ENCODE results near the gene FAM163A.
"Not testable (repeated sequence)": the region's sequence is repeated elsewhere in the genome, so short reads cannot be mapped to it uniquely, and the experiment has no call there.

The FAM163A gene

DNA sequence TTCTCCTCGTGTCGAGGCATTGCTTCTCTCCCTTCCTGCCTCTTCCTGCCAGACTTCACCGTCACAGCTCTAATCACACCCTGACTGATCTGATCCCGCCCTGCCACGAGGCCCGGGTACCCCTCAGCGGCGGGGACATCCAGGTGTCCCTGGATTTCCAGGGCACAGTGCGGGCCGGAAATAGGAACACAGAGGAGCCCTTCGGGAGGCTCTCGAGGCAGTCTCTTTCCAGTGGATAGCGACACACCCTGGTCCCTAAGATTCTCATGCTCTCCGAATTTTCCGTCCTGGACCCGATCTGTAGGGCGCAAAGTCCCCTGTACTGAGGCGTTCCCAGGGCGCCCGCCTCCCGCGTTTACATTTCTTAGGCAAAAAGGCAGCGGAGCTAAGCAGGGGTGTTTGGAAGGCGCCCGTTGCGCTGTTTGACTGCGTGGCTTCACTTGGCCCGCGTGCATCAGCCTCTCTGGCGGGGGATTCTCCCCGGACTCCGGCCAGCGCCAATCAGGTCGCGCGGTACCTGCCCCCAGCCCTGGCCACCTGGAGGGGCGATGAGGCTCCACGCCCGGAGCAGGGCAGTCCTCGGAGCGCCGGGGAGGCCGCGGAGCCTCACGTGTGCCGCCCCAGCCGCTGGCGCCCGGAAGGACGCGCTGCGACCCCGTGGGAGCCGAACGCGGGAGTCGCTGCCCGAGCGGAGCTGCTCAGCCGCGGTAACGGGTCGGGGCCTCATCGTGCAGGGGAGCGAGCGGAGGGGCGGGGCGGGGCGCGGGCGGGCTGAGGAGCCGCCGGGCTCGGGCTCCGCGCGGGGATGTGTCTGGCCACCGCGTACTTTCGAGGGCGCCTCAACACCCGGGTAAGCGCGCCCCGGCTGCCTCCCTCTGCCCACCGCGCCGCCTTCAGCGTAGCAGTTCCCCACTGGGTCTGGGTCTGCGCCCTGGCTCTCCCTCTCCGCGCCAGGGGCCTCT is at the start of gene FAM163A:
TSS of gene FAM163A (plus strand) at position 575 of the 962 bp plus-strand sequence. CDS start 69,807 bp downstream, outside the sequence.
- DNase-seq (ENCODE audit: low read depth in 2 of 2) = no peak

GRCh38 chr1:179694530-179694929 is 48.6 kb upstream of the FAM163A start:
- not testable (repeated sequence) for DNase-seq (ENCODE audit: low read depth in 2 of 2)

DNA sequence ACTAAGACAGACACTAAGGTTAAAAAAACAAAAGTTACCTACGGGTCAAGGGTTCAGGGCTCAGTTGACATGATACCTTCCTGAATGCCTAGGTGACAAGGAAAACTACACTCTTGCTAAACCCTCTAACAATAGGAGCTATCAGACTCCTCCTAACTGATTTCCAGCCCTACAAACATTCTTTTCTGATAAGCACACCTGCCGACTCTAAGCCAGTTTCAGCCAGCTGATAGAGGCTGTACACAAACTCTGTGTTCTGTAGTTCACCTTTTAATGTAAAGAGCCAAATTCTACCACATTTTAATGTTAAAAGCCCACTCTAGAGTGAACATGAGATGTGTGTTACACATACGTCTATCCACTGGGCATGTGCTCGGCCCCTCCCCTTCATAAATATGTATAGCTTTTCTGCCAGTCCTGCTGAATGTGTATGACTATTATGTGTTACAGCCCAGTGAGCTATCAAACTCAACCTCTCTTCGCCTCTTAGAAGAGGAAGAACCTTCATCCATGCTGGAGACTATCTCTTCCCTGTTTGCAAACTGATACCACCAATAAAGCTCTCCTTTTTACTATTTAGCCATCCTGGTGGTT is 40.0 kb upstream of the FAM163A start:
- no peak for DNase-seq (ENCODE audit: low read depth in 2 of 2)

DNA sequence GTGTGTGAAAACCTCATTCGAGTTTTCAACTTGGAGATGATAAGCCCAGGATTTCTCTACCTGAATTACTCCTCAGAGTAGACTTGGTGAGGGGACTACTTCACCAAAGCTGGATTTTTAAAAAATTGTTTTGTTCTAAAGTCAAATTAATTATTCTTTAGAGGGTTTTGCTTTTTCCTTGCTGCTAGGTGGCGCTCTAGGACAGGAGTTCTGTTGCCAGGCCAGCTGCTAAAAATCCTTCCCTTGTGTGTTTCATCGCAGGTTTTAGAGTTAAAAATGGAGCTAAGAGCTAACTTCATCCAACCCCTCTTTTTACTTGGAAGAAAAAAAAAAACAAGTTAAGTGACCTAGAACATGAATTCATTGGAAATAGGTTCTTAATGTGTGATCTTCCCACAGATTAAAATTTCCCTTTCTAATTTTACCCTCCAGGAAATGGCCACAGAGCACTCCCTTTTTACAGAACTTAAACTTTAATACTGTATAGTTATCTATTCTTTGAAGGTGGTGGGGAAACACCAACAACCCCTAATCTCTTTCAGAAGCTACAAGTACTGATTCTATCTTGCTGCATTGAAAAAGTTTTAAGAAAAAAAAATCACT is 36.7 kb upstream of the FAM163A start:
- peak in 1 of 2 donors; percentile 25 for DNase-seq (ENCODE audit: low read depth in 2 of 2)

GRCh38 chr1:179707406-179707805 is 35.7 kb upstream of the FAM163A start:
- no peak for DNase-seq (ENCODE audit: low read depth in 2 of 2)

DNA sequence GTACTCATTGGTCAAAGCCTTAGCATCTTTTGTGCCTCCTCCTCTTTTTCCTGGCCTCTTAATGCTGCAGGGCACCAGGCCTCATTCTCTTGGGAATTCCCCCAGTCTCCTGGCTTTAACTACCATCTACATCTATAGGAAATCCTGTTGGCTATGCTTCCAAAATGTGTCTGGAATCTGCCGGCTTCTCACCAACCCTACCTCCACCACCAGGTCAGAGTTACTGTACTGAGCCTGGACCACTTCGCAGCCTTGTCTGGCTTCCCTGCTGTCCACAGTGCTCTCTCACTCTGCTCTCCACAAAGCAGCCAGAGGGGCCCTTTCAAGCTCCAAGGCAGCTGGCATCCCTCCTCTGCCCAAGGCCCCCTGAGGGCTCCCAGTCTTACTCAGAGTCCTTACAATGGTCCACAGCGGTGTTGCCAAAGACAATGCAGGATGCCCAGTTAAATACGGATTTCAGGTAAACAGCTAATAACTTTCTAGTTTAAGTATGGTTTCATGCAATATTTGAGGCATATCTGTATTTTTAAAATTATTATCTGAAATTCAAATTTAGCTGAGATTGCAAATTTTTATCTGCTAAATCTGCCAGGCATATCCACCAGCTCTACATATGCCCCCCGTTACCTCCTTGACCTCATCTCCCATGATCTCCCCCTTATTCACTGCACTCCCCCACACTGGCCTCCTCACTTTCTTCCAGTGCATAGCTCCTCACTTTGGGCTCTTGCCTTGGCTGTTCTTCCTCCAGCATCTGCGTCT is 34.5 kb upstream of the FAM163A start:
- DNase-seq (ENCODE audit: low read depth in 2 of 2) = no peak

DNA sequence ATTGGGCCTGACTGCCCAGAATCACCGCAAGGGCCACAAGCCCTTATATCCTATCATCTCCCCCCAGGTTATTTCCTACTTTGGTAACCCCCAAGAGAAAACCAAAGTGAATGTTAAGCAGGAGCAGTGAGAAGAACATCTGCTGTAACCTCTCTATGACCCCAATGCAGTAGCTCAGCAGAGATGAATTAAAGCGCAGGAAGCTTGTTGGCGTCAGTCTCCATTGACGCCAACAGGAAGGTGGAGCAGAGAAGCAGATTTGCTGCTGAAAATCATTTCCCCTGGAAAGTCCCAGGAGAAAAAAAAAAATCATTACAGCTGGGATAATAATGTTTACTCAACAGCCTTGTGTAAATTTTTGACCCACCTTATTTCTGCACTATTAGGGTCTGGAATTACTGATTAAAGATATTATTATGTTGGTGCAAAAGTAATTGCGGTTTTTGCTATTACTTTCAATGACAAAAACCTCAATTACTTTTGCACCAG is 33.2 kb upstream of the FAM163A start:
- no peak for DNase-seq (ENCODE audit: low read depth in 2 of 2)

- DNase-seq (ENCODE audit: low read depth in 2 of 2) = no peak
Observed at GRCh38 chr1:179714159-179714558, 28.9 kb upstream of the FAM163A start.

DNA sequence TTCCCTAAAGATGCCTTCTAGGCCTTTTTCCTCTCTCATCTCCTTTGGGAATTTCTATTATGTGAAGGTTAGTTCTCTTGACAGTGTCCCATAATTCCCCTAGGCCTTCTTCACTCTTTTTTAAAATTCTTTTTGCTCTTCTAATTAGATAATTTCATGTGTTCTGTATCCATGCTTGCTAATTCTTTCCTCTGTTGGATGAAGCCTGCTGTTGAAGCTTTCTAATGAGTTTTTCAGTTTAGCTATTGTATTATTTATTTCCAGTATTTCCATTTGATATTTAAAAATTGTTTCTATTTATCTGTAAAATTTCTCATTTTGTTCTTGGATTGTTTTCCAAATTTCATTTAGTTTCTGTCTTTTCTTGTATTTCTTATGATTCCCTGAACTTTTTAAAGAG is 28.5 kb upstream of the FAM163A start:
- DNase-seq (ENCODE audit: low read depth in 2 of 2) = no peak

DNA sequence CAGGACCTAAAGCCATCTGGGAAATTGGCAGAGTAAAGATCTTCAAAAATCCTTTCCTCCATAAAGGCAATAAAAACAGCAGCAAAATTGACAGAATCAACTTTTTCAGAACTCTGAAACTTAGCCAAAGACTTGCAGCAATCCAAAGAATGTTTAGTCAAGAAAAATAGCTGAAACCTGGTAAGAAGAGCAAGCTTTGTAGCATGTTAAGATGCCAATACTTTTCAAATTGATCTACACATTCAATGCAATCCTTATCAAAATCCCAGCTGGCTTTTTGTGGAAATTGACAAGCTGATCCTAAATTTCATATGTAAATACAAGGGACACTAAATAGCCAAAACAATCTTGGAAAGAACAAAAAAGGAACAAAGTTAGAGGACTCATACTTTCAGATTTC is 23.8 kb upstream of the FAM163A start:
- DNase-seq (ENCODE audit: low read depth in 2 of 2) = no peak

GRCh38 chr1:179728271-179728670 is 14.8 kb upstream of the FAM163A start:
- DNase-seq (ENCODE audit: low read depth in 2 of 2) = no peak

DNA sequence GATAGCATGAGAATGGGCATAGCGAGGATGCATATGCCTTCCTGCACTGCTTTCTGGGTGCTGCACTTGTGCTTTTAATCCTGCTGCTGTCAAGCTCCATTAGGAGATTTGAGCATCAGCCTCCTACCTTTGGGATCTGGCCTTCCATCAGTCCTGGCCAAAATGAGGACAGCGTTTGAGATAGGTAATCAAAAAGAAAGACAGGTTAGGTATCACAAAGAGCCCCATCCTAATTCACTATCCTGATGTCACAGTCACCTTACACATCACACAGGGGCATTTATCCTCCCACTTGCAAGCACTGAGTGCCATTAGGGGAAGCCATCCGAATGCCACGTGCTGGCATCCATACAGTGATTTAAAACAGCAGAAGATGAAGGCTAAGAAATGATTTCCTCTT is 13.2 kb upstream of the FAM163A start:
- DNase-seq (ENCODE audit: low read depth in 2 of 2) = no peak

- no peak for DNase-seq (ENCODE audit: low read depth in 2 of 2)
Observed at GRCh38 chr1:179731643-179732042, 11.4 kb upstream of the FAM163A start.

DNA sequence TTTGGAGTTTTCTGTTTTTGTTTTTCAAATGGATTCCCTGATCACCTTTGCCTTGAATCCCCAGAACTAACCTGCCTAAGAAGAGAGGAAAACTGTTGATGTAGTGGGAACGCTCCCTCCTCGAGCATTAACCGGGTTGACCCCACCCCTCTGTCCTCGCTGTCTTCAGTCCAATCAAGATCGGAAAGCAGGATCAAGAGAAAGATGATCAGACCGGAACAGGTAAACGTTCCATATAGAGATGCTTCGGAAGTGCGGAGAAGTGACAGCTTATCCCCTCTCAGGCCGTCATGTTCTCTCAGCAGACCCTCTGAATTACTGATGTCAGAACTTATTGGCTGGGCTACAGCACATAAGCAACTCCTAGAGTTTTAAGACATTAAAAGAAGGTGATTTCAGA is 800 bp upstream of the FAM163A start:
- no peak for DNase-seq (ENCODE audit: low read depth in 2 of 2)

- DNase-seq (ENCODE audit: low read depth in 2 of 2) = no peak
Observed at GRCh38 chr1:179743679-179744400, 749 bp downstream of the FAM163A start.

- DNase-seq (ENCODE audit: low read depth in 2 of 2) = no peak
Observed at GRCh38 chr1:179744401-179745130, 1.5 kb downstream of the FAM163A start.

- no peak for DNase-seq (ENCODE audit: low read depth in 2 of 2)
Observed at GRCh38 chr1:179745131-179745611, 2.1 kb downstream of the FAM163A start.

DNA sequence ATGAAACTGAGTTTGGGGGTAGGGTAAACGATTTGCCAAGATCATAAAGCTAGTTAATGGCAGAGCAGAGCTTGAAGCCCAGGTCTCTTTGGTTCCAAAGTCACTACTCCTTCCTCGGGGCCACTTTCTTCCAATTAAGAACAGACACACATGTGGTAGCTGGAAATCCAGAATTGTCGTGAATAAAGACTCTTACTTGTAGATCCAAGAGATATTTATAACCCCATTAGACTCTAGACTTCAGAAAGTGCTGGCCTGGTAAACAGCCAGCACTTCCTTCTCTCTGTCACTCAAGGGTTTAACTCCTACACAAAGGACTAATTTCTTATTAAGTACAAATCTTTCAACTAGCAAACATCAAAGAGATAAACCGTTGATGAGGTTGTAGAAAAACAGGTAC is 2.7 kb downstream of the FAM163A start:
- DNase-seq (ENCODE audit: low read depth in 2 of 2) = no peak

GRCh38 chr1:179747611-179748010 is 4.5 kb downstream of the FAM163A start:
- no peak for DNase-seq (ENCODE audit: low read depth in 2 of 2)

GRCh38 chr1:179748772-179749171 is 5.7 kb downstream of the FAM163A start:
- no peak for DNase-seq (ENCODE audit: low read depth in 2 of 2)

All from stimulated activated CD8-positive, alpha-beta memory T cell treated with anti-CD3 and anti-CD28 coated beads, Interleukin-7, amount 100 ng/mL, for 1 hour (primary cell).